HepG2 (cell line): Measurements from ENCODE around the gene ARL15. TPM values are rescaled to one million over a fixed set of nuclear protein-coding genes. Genes with fewer than 3 reads are reported as not detected.

Source experiments
- ATAC-seq: fragments of 200-7000 bp; cut with Tn5 transposase; 3 replicates; pipeline ENCODE4 v1.9.1; 2020; ENCODE audit warnings: mild to moderate bottlenecking, moderate library complexity
- BruUV-seq: library from RNA; stranded (reverse); fragments of 400-500 nt; replicated peaks from 2 replicates; lab custom pipeline; 2021; lab: Mats Ljungman, UMichigan
- CTCF ChIA-PET: fragments of 300-600 bp; formaldehyde crosslinking; extraction: SDS; loops from one replicate; lab custom pipeline; 2021; ENCODE audit warnings: low total read pairs, inconsistent platforms, low intra/inter-chr PET ratio; lab: Yijun Ruan, JAX
- POLR2A ChIA-PET: fragments of 350-600 bp; sonication (Branson Sonifier 250); formaldehyde crosslinking; loops from one replicate; lab custom pipeline; 2020; ENCODE audit warnings: antibody characterized with exemption, inconsistent platforms; lab: Yijun Ruan, JAX
- DNase-seq: peaks from one replicate; pipeline ENCODE4 v3.0.0-alpha.2; 2015; ENCODE audit warnings: low spot score
- FAIRE-seq: peaks from 3 replicates; lab custom pipeline; 2011; peaks lifted over from hg19 to GRCh38; lab: Jason Lieb, UNC
- H2AFZ ChIP-seq: one replicate; pipeline ENCODE4 v1.6.1; 2011; ENCODE audit warnings: low read length, inconsistent platforms
- H3K27ac ChIP-seq: fragments of 300-600 bp; 3 replicates; pipeline ENCODE4 v1.8.0; 2011; ENCODE audit warnings: mixed run types, mild to moderate bottlenecking, mixed read lengths, low read length, inconsistent platforms; ENCODE audit not compliant: insufficient read depth; ENCODE audit errors: extremely low read length
- H3K27me3 ChIP-seq, 2 experiments: fragments of 200-600 bp in 1 of 2; 2 replicates in 1 of 2; 3 replicates in 1 of 2; pipeline versions ENCODE4 v1.6.0 to v1.8.0; 2011; ENCODE audit warnings: low read length in 2 of 2, mild to moderate bottlenecking in 2 of 2, moderate library complexity in 2 of 2, inconsistent platforms in 1 of 2; ENCODE audit not compliant: insufficient read depth in 2 of 2, control insufficient read depth in 1 of 2
- H3K36me3 ChIP-seq, 2 experiments: fragments of 200-600 bp in 1 of 2; replicated peaks in 1 of 2; 2 replicates in 1 of 2; 3 replicates in 1 of 2; pipeline versions ENCODE4 v1.5.1 to v1.8.0; 2011; ENCODE audit warnings: low read length in 2 of 2, inconsistent platforms in 1 of 2; ENCODE audit not compliant: insufficient read depth in 2 of 2, control insufficient read depth in 1 of 2
- H3K4me1 ChIP-seq: 2 replicates; pipeline ENCODE4 v1.5.1; 2012; ENCODE audit warnings: low read length, inconsistent platforms; ENCODE audit not compliant: insufficient read depth
- H3K4me2 ChIP-seq: 2 replicates; pipeline ENCODE4 v1.6.0; 2011; ENCODE audit warnings: low read depth, low read length, inconsistent platforms
- H3K4me3 ChIP-seq, 3 experiments: fragments of 200-600 bp in 1 of 3; sonication (generic), shearing (Covaris generic) in 1 of 3; replicated peaks in 1 of 3; 2 replicates each; pipeline ENCODE4 v1.5.1; 2011 to 2016; ENCODE audit warnings: low read length in 3 of 3, inconsistent platforms in 2 of 3, low read depth in 2 of 3, mild to moderate bottlenecking in 2 of 3, control low read depth in 1 of 3, mixed read lengths in 1 of 3; ENCODE audit not compliant: insufficient read depth in 1 of 3
- H3K79me2 ChIP-seq: one replicate; pipeline ENCODE4 v1.6.1; 2011; ENCODE audit warnings: low read length, inconsistent platforms; ENCODE audit not compliant: insufficient read depth
- H3K9ac ChIP-seq: 2 replicates; pipeline ENCODE4 v1.6.0; 2011; ENCODE audit warnings: mild to moderate bottlenecking, low read depth, low read length, inconsistent platforms; ENCODE audit not compliant: insufficient read depth
- H3K9me3 ChIP-seq: 2 replicates; pipeline ENCODE4 v1.5.1; 2012; ENCODE audit warnings: mild to moderate bottlenecking, low read length
- H4K20me1 ChIP-seq: 2 replicates; pipeline ENCODE4 v1.6.0; 2011; ENCODE audit warnings: inconsistent platforms, mild to moderate bottlenecking, low read length, moderate library complexity; ENCODE audit not compliant: insufficient read depth
- EHMT2 ChIP-seq: fragments of 200-600 bp; sonication (generic); IDR thresholded peaks from 2 replicates; pipeline ENCODE4 v1.7.0; 2017; ENCODE audit warnings: antibody characterized with exemption, low read depth, low read length, borderline replicate concordance
- ELF1 ChIP-seq: sonication (generic); formaldehyde crosslinking; IDR thresholded peaks from 2 replicates; pipeline ENCODE4 v1.4.0; 2020; ENCODE audit warnings: missing genetic modification reagents
- MAFK ChIP-seq, 2 experiments: IDR thresholded peaks in 1 of 2; conservative IDR thresholded peaks in 1 of 2; 2 replicates each; pipeline ENCODE4 v1.6.1; 2011; ENCODE audit warnings: improper control_type of control experiment in 2 of 2, low read length in 2 of 2
- MEF2D ChIP-seq: sonication (generic); formaldehyde crosslinking; IDR thresholded peaks from 2 replicates; pipeline ENCODE4 v1.5.1; 2020; ENCODE audit warnings: mild to moderate bottlenecking, missing genetic modification reagents
- RBAK ChIP-seq: sonication (generic); formaldehyde crosslinking; IDR thresholded peaks from 2 replicates; pipeline ENCODE4 v1.5.1; 2020; ENCODE audit warnings: mild to moderate bottlenecking, missing genetic modification reagents
- RCOR2 ChIP-seq: IDR thresholded peaks from 2 replicates; pipeline ENCODE4 v1.6.1; 2016; ENCODE audit warnings: missing biosample characterization, missing genetic modification reagents
- SP1 ChIP-seq, 2 experiments: fragments of 450-650 bp in 1 of 2; sonication (generic) in 1 of 2; formaldehyde crosslinking in 1 of 2; IDR thresholded peaks; 2 replicates each; pipeline versions ENCODE4 v1.4.0 to v1.6.1; 2016 to 2020; ENCODE audit warnings: missing genetic modification reagents in 1 of 2
- ZNF501 ChIP-seq: sonication (generic); formaldehyde crosslinking; IDR thresholded peaks from 2 replicates; pipeline ENCODE4 v1.5.1; 2020; ENCODE audit warnings: mild to moderate bottlenecking, moderate library complexity, missing genetic modification reagents
- ZNF670 ChIP-seq: sonication (generic); formaldehyde crosslinking; IDR thresholded peaks from 2 replicates; pipeline ENCODE4 v1.8.0; 2022; ENCODE audit warnings: mild to moderate bottlenecking, missing genetic modification reagents, borderline replicate concordance
- ZNF678 ChIP-seq: sonication (generic); formaldehyde crosslinking; IDR thresholded peaks from 2 replicates; pipeline ENCODE4 v1.4.0; 2020; ENCODE audit warnings: mild to moderate bottlenecking, missing genetic modification reagents
- ZNF703 ChIP-seq: sonication (generic); formaldehyde crosslinking; IDR thresholded peaks from 2 replicates; pipeline ENCODE4 v1.5.1; 2020; ENCODE audit warnings: missing genetic modification reagents, mild to moderate bottlenecking, moderate library complexity, borderline replicate concordance
- WGBS: methylation state at CpG from one replicate; pipeline ENCODE4 v1.1.6; 2017; ENCODE audit warnings: low lambda C conversion rate; 5-methylcytosine and 5-hydroxymethylcytosine counted together
- in situ Hi-C: cut with HindIII; loops from 2 replicates; pipeline ENCODE4 v1.10.0; 2017; ENCODE audit warnings: low pct_unique_long_range_greater_than_20kb; ENCODE audit not compliant: extremely low pct_ligation_motif_present
- intact Hi-C: fragments of 100-400 bp; cut with micrococcal nuclease; formaldehyde crosslinking; loops from one replicate; pipeline ENCODE4 v1.10.0; 2022; ENCODE audit not compliant: unreplicated experiment
- polyA plus RNA-seq, 8 experiments: library from polyadenylated mRNA; depleted of rRNA in 3 of 8; stranded (reverse) in 7 of 8; unstranded in 1 of 8; fragments of >200 nt; fragmentation: Illumina TruSeq in 4 of 8; extraction: Trizol in 4 of 8; gene quantifications; 2 replicates each; pipeline versions ENCODE4 v1.2.1 to v1.2.3, GENCODE V29; 2011 to 2016; ENCODE audit warnings: low read depth in 4 of 8, missing spikeins in 1 of 8, mixed read lengths in 1 of 8; ENCODE audit not compliant: insufficient read depth in 1 of 8
- total RNA-seq, 5 experiments: library from RNA; depleted of rRNA; stranded (reverse); fragments of >200 nt; fragmentation: Illumina TruSeq; extraction: Trizol; gene quantifications; 2 replicates each; pipeline ENCODE4 v1.2.3, GENCODE V29; 2016; ENCODE audit warnings: low read depth in 1 of 5
- TF ChIP-seq, protein P1 (sequence below): sonication (generic); formaldehyde crosslinking; IDR thresholded peaks from 2 replicates; pipeline ENCODE4 v1.5.0; 2020; ENCODE audit warnings: mild to moderate bottlenecking, missing genetic modification reagents, borderline replicate concordance
- TF ChIP-seq, protein P2 (sequence below): sonication (generic); formaldehyde crosslinking; IDR thresholded peaks from 2 replicates; pipeline ENCODE4 v1.5.1; 2020; ENCODE audit warnings: mild to moderate bottlenecking, missing genetic modification reagents, moderate library complexity

Gene ARL15
- total and polyA plus RNA-seq, 2 of the 13 experiments (the other 11 are each of a cell fraction or from before 2014, with no cell fraction given) = 2.5 to 7.7 TPM

DNA sequence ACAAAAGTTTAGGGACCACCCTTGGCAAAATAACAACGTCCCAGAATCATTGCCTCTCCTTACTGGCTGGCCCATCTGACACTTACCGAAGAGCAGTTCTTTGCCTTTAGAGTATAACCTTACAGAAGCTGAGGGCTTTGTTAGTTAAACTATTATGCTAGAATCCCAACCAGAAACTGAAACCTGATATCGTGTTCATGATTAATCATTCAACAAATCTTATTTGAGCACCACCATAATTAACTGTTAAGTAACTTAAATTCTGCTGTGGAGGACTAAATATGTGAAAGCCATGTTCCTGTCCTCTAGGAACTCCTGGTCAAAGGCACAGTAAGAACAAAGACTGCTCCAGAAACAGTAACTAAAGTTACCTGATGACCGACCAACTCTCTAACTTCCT lies 104.9 kb downstream of the ARL15 start:
- 54% methylated on average over 4 of the region's 4 CpGs for WGBS
- no peak overlapping the region for H2AFZ ChIP-seq
- H3K9ac ChIP-seq = no peak overlapping the region
- intact Hi-C loops (no loop called here), in situ Hi-C loops (no loop called here)
- FAIRE-seq (no peak), ATAC-seq (no peak), DNase-seq (no peak)
- H3K9me3 ChIP-seq = no peaks in the 10 kb centered on the region
- no peak overlapping the region for H3K4me2 ChIP-seq
- no peak overlapping the region for H3K4me3 ChIP-seq
- ChIA-PET CTCF (no interaction called here), POLR2A (no interaction called here)
- H3K27ac ChIP-seq = no peak overlapping the region
- no peaks in the 10 kb centered on the region for H4K20me1 ChIP-seq
- no TSS peak for BruUV-seq
- H3K79me2 ChIP-seq = no peaks in the 10 kb centered on the region
- no peaks in the 10 kb centered on the region for H3K4me1 ChIP-seq
- H3K27me3 ChIP-seq = no peaks in the 10 kb centered on the region
- H3K36me3 ChIP-seq = no peaks in the 10 kb centered on the region
- TF ChIP-seq ELF1 (CRISPR knock-in tag) = no peak
- no peak for TF ChIP-seq SP1 (IDR thresholded peaks at IDR 0.05)
- no peak for TF ChIP-seq SP1 (CRISPR knock-in tag; IDR thresholded peaks at IDR 0.05)
- no peak for TF ChIP-seq RCOR2 (CRISPR knock-in tag)
- no peak for TF ChIP-seq ZNF670
- TF ChIP-seq ZNF501 (CRISPR knock-in tag) = no peak
- no peak for TF ChIP-seq EHMT2
- TF ChIP-seq ZNF703 (CRISPR knock-in tag) = no peak
- no peak for TF ChIP-seq ZNF678 (CRISPR knock-in tag)
- TF ChIP-seq MAFK (conservative IDR thresholded peaks at IDR 0.05 in 1 of 2, IDR thresholded peaks at IDR 0.05 in 1 of 2; ENCODE audit: low read length in 2 of 2) = no peak
- TF ChIP-seq RBAK (CRISPR knock-in tag) = no peak
- TF ChIP-seq, protein P1, sequence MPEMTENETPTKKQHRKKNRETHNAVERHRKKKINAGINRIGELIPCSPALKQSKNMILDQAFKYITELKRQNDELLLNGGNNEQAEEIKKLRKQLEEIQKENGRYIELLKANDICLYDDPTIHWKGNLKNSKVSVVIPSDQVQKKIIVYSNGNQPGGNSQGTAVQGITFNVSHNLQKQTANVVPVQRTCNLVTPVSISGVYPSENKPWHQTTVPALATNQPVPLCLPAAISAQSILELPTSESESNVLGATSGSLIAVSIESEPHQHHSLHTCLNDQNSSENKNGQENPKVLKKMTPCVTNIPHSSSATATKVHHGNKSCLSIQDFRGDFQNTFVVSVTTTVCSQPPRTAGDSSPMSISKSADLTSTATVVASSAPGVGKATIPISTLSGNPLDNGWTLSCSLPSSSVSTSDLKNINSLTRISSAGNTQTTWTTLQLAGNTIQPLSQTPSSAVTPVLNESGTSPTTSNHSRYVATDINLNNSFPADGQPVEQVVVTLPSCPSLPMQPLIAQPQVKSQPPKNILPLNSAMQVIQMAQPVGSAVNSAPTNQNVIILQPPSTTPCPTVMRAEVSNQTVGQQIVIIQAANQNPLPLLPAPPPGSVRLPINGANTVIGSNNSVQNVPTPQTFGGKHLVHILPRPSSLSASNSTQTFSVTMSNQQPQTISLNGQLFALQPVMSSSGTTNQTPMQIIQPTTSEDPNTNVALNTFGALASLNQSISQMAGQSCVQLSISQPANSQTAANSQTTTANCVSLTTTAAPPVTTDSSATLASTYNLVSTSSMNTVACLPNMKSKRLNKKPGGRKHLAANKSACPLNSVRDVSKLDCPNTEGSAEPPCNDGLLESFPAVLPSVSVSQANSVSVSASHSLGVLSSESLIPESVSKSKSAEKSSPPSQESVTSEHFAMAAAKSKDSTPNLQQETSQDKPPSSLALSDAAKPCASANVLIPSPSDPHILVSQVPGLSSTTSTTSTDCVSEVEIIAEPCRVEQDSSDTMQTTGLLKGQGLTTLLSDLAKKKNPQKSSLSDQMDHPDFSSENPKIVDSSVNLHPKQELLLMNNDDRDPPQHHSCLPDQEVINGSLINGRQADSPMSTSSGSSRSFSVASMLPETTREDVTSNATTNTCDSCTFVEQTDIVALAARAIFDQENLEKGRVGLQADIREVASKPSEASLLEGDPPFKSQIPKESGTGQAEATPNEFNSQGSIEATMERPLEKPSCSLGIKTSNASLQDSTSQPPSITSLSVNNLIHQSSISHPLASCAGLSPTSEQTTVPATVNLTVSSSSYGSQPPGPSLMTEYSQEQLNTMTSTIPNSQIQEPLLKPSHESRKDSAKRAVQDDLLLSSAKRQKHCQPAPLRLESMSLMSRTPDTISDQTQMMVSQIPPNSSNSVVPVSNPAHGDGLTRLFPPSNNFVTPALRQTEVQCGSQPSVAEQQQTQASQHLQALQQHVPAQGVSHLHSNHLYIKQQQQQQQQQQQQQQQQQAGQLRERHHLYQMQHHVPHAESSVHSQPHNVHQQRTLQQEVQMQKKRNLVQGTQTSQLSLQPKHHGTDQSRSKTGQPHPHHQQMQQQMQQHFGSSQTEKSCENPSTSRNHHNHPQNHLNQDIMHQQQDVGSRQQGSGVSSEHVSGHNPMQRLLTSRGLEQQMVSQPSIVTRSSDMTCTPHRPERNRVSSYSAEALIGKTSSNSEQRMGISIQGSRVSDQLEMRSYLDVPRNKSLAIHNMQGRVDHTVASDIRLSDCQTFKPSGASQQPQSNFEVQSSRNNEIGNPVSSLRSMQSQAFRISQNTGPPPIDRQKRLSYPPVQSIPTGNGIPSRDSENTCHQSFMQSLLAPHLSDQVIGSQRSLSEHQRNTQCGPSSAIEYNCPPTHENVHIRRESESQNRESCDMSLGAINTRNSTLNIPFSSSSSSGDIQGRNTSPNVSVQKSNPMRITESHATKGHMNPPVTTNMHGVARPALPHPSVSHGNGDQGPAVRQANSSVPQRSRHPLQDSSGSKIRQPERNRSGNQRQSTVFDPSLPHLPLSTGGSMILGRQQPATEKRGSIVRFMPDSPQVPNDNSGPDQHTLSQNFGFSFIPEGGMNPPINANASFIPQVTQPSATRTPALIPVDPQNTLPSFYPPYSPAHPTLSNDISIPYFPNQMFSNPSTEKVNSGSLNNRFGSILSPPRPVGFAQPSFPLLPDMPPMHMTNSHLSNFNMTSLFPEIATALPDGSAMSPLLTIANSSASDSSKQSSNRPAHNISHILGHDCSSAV (CRISPR knock-in tag) = no peak
- TF ChIP-seq MEF2D (CRISPR knock-in tag) = no peak
- TF ChIP-seq, protein P2, sequence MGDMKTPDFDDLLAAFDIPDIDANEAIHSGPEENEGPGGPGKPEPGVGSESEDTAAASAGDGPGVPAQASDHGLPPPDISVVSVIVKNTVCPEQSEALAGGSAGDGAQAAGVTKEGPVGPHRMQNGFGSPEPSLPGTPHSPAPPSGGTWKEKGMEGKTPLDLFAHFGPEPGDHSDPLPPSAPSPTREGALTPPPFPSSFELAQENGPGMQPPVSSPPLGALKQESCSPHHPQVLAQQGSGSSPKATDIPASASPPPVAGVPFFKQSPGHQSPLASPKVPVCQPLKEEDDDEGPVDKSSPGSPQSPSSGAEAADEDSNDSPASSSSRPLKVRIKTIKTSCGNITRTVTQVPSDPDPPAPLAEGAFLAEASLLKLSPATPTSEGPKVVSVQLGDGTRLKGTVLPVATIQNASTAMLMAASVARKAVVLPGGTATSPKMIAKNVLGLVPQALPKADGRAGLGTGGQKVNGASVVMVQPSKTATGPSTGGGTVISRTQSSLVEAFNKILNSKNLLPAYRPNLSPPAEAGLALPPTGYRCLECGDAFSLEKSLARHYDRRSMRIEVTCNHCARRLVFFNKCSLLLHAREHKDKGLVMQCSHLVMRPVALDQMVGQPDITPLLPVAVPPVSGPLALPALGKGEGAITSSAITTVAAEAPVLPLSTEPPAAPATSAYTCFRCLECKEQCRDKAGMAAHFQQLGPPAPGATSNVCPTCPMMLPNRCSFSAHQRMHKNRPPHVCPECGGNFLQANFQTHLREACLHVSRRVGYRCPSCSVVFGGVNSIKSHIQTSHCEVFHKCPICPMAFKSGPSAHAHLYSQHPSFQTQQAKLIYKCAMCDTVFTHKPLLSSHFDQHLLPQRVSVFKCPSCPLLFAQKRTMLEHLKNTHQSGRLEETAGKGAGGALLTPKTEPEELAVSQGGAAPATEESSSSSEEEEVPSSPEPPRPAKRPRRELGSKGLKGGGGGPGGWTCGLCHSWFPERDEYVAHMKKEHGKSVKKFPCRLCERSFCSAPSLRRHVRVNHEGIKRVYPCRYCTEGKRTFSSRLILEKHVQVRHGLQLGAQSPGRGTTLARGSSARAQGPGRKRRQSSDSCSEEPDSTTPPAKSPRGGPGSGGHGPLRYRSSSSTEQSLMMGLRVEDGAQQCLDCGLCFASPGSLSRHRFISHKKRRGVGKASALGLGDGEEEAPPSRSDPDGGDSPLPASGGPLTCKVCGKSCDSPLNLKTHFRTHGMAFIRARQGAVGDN (CRISPR knock-in tag) = no peak
